CD4-positive, alpha-beta T cell treated with Interleukin-6 at 100 ng/mL for 8 hours (primary cell): Measurements from ENCODE around the gene SGMS2.

Experiments
- DNase-seq: peaks from one replicate; pipeline ENCODE4 v3.0.0-alpha.2; 2020; ENCODE audit warnings: mixed read lengths, low spot score

Gene SGMS2

DNA sequence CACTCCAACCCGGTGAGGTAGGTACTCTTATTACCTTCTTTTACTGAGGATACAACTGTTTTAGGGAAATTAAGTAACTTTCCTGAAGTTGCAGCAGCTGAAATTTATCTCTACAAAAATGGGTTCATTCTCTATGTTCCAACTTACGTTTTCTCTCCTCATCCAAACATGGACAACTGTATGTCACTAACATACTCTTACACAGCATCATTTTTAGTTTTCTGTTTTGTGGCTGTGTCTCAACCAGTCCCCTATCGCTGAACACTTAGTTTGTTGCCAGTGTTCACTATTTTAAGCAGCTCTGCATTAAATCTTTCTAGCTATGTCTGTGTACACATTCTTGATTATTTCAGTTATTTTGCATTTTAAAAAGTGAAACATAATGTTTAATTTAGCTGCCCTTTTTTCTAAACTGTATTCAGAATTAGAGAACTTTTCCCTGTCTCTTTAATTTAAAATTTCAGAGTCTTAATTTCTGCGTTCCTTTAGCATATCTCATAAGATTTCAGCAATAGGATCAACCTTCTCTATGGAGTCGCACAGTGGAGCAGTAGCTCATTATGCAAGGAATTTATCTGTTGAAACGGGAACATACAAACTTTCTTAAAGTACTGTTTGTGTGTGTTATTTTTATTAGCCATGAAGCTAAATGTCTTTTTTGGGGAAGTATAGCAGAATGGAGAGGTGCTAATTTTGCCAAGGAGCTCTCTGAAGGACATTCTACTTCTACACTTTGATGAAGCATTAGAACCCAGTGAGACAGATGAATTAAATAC, 3.8 kb downstream of the SGMS2 start:
- no peak for DNase-seq

DNA sequence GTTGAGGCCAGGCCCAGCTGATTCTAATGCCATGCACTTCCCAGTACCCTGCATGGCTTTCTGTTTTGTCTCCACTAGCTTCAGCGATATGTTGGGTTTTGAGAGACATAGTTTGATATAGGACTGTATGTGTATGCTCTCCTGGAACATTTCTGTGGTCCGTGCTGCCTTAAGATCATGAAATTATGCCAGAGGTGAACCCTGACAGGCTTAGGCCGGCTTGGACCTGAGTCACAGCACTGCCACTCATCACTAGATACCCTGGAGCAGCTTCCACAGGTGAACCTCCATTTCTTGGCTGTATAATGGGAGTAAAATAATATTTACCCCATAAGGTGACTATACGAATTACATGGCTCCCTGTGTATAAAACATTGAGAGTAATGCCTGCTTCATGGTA, 6.4 kb downstream of the SGMS2 start:
- no peak for DNase-seq

- DNase-seq, result no peak
Measured at GRCh38 chr4:107832275-107832807, 7.6 kb downstream of the SGMS2 start.

GRCh38 chr4:107834241-107834794, 9.6 kb downstream of the SGMS2 start:
- DNase-seq, result no peak

- DNase-seq, result no peak
Measured at GRCh38 chr4:107835406-107835805, 10.7 kb downstream of the SGMS2 start.

GRCh38 chr4:107837317-107837716, 12.6 kb downstream of the SGMS2 start:
- DNase-seq, result no peak

DNA sequence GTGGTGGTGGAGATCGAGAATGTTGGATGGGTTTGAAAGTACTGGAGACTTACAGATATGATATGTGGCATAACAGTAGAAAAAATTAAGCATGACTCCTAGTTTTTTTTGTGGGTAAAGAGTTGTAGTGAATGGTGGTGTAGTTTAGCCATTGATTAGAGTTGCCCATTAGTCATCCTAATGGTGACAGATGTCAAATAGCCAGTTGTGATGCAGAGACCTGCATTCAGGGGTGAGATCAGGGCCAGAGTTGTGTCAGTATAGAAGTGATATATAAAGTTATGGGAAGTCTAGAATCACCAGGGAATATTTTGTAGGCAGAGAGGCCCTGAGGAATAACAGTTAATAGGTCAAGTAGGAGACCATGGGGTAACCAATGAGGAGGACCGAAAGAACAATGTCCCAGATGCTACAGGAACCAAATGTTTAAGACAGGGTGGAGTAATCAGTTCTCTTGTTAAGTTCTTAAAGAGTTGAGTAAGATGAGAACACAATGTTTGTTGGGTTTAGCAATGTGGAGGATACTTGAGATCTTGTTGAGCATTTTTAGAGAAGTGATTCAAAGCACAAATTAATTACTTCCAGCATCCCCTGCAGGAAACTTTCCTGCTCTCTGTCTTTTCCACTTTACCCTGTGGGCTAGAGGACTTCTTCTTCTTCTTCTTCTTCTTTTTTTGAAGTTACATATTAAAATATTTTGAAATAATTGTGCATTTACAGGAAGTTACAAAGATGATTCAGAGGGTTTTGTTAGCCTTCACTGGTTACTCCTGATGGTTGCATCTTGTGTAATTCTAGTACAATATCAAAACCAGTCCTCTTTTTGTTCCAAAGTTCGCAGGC, 13.3 kb downstream of the SGMS2 start:
- no peak for DNase-seq

- no peak for DNase-seq
Measured at GRCh38 chr4:107838861-107839565, 14.3 kb downstream of the SGMS2 start.

GRCh38 chr4:107843391-107843790, 18.7 kb downstream of the SGMS2 start:
- DNase-seq, result no peak

- DNase-seq, result no peak
Measured at GRCh38 chr4:107845681-107846080, 20.9 kb downstream of the SGMS2 start.

- no peak for DNase-seq
Measured at GRCh38 chr4:107850438-107850837, 25.7 kb downstream of the SGMS2 start.

- no peak for DNase-seq
Measured at GRCh38 chr4:107853444-107854355, 29.0 kb downstream of the SGMS2 start.

DNA sequence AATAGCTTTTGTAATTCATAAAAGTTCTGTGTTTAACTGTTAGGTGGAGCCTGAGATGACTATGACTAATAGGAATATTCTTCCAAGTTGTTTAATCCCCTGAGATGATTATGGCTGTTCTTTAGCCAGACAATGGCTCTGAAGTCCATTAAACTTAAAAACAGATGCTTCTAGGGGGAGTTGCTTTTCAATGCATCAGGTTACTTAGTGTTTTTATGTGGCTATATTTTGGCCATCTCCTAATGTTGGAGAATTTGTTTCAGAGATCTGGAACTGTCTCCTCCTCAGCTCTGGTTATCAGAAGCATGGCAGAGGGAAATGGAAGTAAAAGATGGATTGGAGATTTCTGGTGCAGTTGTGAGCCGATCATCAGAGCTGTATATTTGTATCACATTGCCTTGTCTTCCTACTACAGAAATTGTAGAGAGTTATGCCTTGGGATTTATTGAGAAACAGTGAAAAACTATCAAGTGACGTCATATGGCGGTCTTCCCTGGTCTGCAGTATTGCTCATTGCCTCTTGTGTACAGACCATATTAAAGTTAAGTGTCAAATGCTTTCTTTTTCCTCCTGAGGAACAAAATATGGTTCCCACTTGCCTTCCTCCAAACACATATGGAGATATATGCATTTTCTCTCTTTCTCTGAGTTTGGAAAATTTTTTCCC, 29.8 kb downstream of the SGMS2 start:
- DNase-seq, result no peak

DNA sequence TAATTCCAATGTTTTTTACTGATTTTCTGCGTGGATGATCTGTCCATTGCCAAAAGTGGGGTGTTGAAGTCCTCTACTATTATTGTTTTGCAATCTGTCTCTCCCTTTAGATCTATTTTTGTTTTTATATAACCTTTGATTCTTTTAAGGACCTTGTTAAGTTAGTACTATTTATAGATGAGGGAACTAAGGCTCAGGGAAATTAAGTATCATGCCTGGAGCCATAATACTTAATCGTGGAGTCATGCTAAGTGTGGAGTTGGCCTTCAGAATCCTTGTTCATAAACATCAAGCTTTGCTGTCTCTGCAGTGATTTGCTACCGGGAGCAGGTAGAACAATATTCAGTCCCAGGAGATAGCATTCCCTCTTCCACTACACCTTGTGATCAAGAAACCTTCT, 31.0 kb downstream of the SGMS2 start:
- no peak for DNase-seq

- DNase-seq, result no peak
Measured at GRCh38 chr4:107856901-107857300, 32.2 kb downstream of the SGMS2 start.

- no peak for DNase-seq
Measured at GRCh38 chr4:107857741-107858140, 33.0 kb downstream of the SGMS2 start.

- no peak for DNase-seq
Measured at GRCh38 chr4:107858158-107858742, 33.5 kb downstream of the SGMS2 start.

- DNase-seq, result no peak
Measured at GRCh38 chr4:107862658-107863057, 37.9 kb downstream of the SGMS2 start.

DNA sequence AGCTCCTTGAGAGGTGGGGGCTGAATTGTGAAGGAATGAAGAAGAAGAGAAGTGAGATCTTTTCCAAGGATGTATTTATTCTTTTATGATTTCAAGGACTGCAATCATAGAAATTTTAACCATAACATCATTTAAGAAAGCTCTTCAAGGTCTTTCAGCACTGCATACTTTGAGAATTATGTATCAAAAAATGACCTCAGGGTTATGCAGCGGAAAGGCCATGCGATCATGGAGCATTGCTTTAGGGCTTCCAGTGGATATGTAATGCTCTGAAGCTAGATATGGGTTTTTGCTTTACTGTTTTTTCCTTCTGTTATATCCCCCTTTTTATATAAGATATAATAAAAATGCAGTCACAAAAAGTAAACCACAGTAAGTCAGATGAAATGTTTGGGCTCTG, 38.7 kb downstream of the SGMS2 start:
- no peak for DNase-seq

DNA sequence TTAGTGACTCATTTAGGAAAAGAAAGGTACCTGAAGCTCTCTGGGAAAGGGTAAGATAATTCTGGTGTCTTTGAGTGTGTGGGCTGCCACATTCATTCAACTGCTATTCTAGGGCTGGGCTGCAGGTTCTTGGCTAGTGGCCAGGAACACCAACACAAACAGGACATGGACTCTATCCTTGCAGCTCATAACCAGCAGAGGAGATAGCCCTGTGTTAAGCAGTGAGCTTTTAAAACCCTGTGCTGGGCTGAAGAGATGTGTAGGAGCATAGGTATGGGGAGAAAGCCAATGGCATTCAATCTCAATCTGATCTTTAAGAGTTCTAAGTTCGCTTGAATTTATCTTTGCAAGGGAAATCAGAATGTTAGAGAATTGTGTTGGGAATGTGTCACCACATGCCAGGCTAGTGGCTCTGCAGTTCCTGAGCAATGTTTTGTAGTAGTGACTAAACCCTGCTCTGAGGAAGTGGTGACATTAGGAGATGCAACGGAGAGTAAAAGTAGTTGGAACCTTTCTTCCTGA, 39.2 kb downstream of the SGMS2 start:
- no peak for DNase-seq
